H1 (cell line): Measurements from ENCODE around the gene LHPP.

Experiments used
- CEBPB ChIP-seq: IDR thresholded peaks from 2 replicates; pipeline ENCODE4 v1.6.1; 2012; ENCODE audit warnings: low read depth, low read length
- CHD2 ChIP-seq: IDR thresholded peaks from 2 replicates; pipeline ENCODE4 v1.6.1; 2012; ENCODE audit warnings: low read length, improper control_type of control experiment
- GABPA ChIP-seq: IDR thresholded peaks from 2 replicates; pipeline ENCODE4 v1.6.1; 2011; ENCODE audit warnings: mild to moderate bottlenecking, low read length, moderate library complexity, borderline replicate concordance; ENCODE audit not compliant: insufficient read depth
- PHF8 ChIP-seq: fragments of 200-600 bp; sonication (generic); conservative IDR thresholded peaks from 2 replicates; pipeline ENCODE4 v1.7.1; 2012; ENCODE audit warnings: low read depth, mild to moderate bottlenecking, inconsistent platforms, low read length, moderate library complexity
- POLR2A ChIP-seq, 2 experiments: IDR thresholded peaks; 1 replicate in 1 of 2; 2 replicates in 1 of 2; pipeline ENCODE4 v1.6.1; 2011; ENCODE audit warnings: low read depth in 2 of 2, low read length in 2 of 2, mild to moderate bottlenecking in 2 of 2; ENCODE audit errors: control extremely low read depth in 1 of 2
- TF ChIP-seq, protein P1 (sequence below), 3 experiments: IDR thresholded peaks; 1 replicate in 2 of 3; 2 replicates in 1 of 3; pipeline versions ENCODE4 v1.5.1 to v1.6.1; 2011; ENCODE audit warnings: low read length in 3 of 3, mild to moderate bottlenecking in 3 of 3, inconsistent platforms in 2 of 3, low read depth in 1 of 3, moderate library complexity in 1 of 3; ENCODE audit not compliant: insufficient read depth in 1 of 3; ENCODE audit errors: control extremely low read depth in 1 of 3

DNA sequence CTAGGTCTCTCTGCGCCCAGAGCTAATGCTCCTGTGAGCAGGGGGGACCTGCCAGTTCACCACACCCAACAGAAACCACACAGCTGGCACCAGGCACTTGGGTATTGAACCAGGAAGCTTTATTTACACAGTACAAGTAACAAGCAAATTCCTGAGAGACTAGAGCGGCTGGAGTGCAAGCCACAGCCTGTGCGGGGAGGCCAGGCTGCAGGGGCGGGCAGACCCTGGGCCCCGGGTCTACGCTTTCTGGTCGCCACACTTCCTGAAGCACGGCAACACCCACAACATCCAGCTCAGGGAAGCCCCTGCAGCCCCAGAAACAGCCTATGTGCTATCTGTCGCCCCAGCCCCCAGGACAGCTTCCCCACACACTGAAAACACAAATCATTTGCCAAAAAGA, 157.6 kb downstream of the LHPP start:
- TF ChIP-seq PHF8 (no peak), CEBPB (no peak), GABPA (no peak), POLR2A (IDR thresholded peaks at IDR 0.05; ENCODE audit: control extremely low read depth in 1 of 2, low read depth in 2 of 2, low read length in 2 of 2) (no peak), CHD2 (no peak)
- TF ChIP-seq, protein P1, sequence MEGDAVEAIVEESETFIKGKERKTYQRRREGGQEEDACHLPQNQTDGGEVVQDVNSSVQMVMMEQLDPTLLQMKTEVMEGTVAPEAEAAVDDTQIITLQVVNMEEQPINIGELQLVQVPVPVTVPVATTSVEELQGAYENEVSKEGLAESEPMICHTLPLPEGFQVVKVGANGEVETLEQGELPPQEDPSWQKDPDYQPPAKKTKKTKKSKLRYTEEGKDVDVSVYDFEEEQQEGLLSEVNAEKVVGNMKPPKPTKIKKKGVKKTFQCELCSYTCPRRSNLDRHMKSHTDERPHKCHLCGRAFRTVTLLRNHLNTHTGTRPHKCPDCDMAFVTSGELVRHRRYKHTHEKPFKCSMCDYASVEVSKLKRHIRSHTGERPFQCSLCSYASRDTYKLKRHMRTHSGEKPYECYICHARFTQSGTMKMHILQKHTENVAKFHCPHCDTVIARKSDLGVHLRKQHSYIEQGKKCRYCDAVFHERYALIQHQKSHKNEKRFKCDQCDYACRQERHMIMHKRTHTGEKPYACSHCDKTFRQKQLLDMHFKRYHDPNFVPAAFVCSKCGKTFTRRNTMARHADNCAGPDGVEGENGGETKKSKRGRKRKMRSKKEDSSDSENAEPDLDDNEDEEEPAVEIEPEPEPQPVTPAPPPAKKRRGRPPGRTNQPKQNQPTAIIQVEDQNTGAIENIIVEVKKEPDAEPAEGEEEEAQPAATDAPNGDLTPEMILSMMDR (IDR thresholded peaks at IDR 0.05; ENCODE audit: control extremely low read depth in 1 of 3, insufficient read depth in 1 of 3, low read depth in 1 of 3, low read length in 3 of 3) = no peak
